Activated T-cell treated with anti-CD3 and anti-CD28 coated beads for 1 hour (primary cell): ENCODE measurements around the gene SEPTIN1.
"Not testable (repeated sequence)": the region's sequence is repeated elsewhere in the genome, so short reads cannot be mapped to it uniquely, and the experiment has no call there.

Experiments
- DNase-seq: peaks from one replicate; pipeline ENCODE4 v3.0.0-alpha.2; 2020; ENCODE audit warnings: low read depth

SEPTIN1 gene

GRCh38 chr16:30341971-30342370, 40.4 kb downstream of the SEPTIN1 start:
- not testable (repeated sequence) for DNase-seq

DNA sequence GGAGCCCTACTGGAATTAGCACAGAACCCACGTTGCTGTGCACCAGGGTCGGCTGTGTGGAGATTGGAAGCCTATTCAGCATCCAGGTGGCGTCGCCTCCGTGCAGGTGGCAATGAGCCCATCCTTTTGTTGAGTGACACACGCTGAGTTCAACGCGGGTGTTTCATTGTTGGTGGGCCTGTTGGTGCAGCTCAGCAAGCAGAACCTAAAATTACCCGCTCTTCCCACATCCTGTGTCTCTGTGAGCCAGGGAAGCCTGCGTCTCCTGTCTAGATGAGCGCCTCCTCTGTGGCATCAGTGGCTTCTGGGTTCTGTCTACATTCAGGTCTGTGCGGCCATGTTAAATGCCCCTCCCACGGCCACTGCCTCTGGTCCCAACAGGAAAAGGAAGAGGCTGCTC, 41.7 kb downstream of the SEPTIN1 start:
- DNase-seq, result no peak

- DNase-seq, result not testable (repeated sequence)
These were observed 43.6 kb downstream of the SEPTIN1 start for GRCh38 chr16:30338715-30339114.

DNA sequence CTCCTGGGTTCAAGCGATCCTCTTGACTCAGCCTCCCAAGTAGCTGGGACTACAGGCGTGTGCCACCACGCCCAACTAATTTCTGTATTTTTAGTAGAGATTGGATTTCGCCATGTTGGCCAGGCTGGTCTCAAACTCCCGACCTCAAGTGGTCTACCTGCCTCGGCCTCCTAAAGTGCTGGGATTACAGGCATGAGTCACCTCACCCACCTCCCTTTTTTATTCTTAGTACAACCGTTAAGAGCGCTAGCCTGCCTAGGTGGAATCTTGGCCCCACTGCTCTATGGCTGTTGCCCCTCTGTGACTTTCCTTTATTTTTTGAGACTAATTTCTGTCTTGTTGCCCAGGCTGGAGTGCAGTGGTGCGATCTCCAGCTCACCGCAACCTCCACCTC, 44.4 kb downstream of the SEPTIN1 start:
- not testable (repeated sequence) for DNase-seq

DNA sequence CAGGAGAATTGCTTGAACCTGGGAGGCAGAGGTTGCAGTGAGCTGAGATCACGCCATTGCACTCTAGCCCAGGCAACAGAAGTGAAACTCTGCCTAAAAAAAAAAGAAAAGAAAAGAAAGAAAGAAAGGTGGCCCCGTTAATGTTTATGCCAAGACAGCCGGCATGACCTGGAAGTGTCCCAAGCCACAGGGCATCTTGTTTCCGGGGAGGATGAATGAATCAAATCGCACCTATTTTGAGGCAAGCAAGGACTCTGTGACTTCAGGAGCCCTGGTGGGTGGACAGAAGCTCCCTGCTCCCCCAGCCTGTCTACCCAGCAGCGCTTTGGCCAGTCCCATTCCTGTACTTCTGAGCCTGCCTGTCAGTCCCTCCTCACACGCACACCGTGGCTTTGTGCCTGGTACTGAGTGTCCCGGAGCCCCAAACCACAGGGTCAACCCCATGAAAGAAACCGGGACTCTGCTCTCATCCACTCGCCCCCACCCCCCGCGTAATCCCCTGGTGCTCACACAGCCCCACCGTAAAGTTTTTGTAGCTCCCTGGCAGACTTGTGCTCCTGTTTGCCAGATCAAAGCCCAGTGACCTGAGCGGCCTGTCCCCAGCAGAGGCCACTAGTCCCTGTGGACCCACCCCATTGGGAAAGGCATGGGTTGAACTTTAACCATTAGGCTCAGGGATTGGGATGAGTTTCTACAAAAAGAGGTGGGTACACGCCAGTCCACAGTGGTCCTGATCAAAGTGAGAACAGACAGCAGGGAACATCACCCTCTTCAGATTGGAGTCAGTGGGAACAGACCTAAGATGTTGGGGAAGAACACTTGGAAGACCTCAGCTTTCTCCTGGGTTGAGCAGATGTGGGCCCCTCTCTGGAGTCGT, 46.5 kb downstream of the SEPTIN1 start:
- no peak for DNase-seq

DNA sequence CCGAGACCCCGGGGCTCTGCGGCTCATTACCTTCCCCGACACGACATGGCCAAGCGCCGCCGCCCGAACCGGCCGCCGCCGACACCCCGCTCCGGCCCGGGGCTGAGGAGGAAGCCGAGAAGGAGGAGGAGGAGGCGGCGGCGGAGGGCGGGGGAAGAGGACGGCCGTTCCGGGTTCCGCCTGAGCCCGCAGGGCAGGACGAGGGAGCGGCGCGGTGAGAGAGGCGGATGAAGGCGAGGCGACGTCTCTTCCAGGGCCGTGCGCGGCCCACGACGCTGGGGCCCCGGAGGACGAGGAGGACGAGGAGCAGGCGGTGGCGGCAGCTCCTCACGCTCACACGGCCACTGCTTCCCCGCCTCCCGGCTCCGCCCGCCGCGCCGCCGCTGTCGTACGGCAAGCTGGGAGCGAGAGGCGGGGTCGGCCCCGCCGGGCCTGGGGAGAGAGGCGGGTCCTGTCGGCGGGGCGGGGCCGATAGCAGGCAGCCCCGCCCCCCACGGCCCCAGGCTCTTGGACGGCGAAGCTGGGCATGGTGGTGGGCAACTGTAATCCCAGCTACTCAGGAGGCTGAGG, 47.2 kb downstream of the SEPTIN1 start:
- DNase-seq, result peak; percentile 69

- peak; percentile 70 for DNase-seq
These were observed 47.8 kb downstream of the SEPTIN1 start for GRCh38 chr16:30334473-30334989.
